HepG2 (cell line): ENCODE measurements around the gene STPG4. TPM values are rescaled to one million over a fixed set of nuclear protein-coding genes. Genes with fewer than 3 reads are reported as not detected.

Source experiments
- ATAC-seq: fragments of 200-7000 bp; cut with Tn5 transposase; 3 replicates; pipeline ENCODE4 v1.9.1; 2020; ENCODE audit warnings: mild to moderate bottlenecking, moderate library complexity
- BruUV-seq: library from RNA; stranded (reverse); fragments of 400-500 nt; replicated peaks from 2 replicates; lab custom pipeline; 2021; lab: Mats Ljungman, UMichigan
- CTCF ChIA-PET: fragments of 300-600 bp; formaldehyde crosslinking; extraction: SDS; loops from one replicate; lab custom pipeline; 2021; ENCODE audit warnings: low total read pairs, inconsistent platforms, low intra/inter-chr PET ratio; lab: Yijun Ruan, JAX
- POLR2A ChIA-PET: fragments of 350-600 bp; sonication (Branson Sonifier 250); formaldehyde crosslinking; loops from one replicate; lab custom pipeline; 2020; ENCODE audit warnings: antibody characterized with exemption, inconsistent platforms; lab: Yijun Ruan, JAX
- DNase-seq: peaks from one replicate; pipeline ENCODE4 v3.0.0-alpha.2; 2015; ENCODE audit warnings: low spot score
- FAIRE-seq: peaks from 3 replicates; lab custom pipeline; 2011; peaks lifted over from hg19 to GRCh38; lab: Jason Lieb, UNC
- H2AFZ ChIP-seq: one replicate; pipeline ENCODE4 v1.6.1; 2011; ENCODE audit warnings: low read length, inconsistent platforms
- H3K27ac ChIP-seq: fragments of 300-600 bp; 3 replicates; pipeline ENCODE4 v1.8.0; 2011; ENCODE audit warnings: mixed run types, mild to moderate bottlenecking, mixed read lengths, low read length, inconsistent platforms; ENCODE audit not compliant: insufficient read depth; ENCODE audit errors: extremely low read length
- H3K27me3 ChIP-seq, 2 experiments: fragments of 200-600 bp in 1 of 2; 2 replicates in 1 of 2; 3 replicates in 1 of 2; pipeline versions ENCODE4 v1.6.0 to v1.8.0; 2011; ENCODE audit warnings: low read length in 2 of 2, mild to moderate bottlenecking in 2 of 2, moderate library complexity in 2 of 2, inconsistent platforms in 1 of 2; ENCODE audit not compliant: insufficient read depth in 2 of 2, control insufficient read depth in 1 of 2
- H3K36me3 ChIP-seq, 2 experiments: fragments of 200-600 bp in 1 of 2; replicated peaks in 1 of 2; 2 replicates in 1 of 2; 3 replicates in 1 of 2; pipeline versions ENCODE4 v1.5.1 to v1.8.0; 2011; ENCODE audit warnings: low read length in 2 of 2, inconsistent platforms in 1 of 2; ENCODE audit not compliant: insufficient read depth in 2 of 2, control insufficient read depth in 1 of 2
- H3K4me1 ChIP-seq: 2 replicates; pipeline ENCODE4 v1.5.1; 2012; ENCODE audit warnings: low read length, inconsistent platforms; ENCODE audit not compliant: insufficient read depth
- H3K4me2 ChIP-seq: 2 replicates; pipeline ENCODE4 v1.6.0; 2011; ENCODE audit warnings: low read depth, low read length, inconsistent platforms
- H3K4me3 ChIP-seq, 3 experiments: fragments of 200-600 bp in 1 of 3; sonication (generic), shearing (Covaris generic) in 1 of 3; replicated peaks in 1 of 3; 2 replicates each; pipeline ENCODE4 v1.5.1; 2011 to 2016; ENCODE audit warnings: low read length in 3 of 3, inconsistent platforms in 2 of 3, low read depth in 2 of 3, mild to moderate bottlenecking in 2 of 3, control low read depth in 1 of 3, mixed read lengths in 1 of 3; ENCODE audit not compliant: insufficient read depth in 1 of 3
- H3K79me2 ChIP-seq: one replicate; pipeline ENCODE4 v1.6.1; 2011; ENCODE audit warnings: low read length, inconsistent platforms; ENCODE audit not compliant: insufficient read depth
- H3K9ac ChIP-seq: 2 replicates; pipeline ENCODE4 v1.6.0; 2011; ENCODE audit warnings: mild to moderate bottlenecking, low read depth, low read length, inconsistent platforms; ENCODE audit not compliant: insufficient read depth
- H3K9me3 ChIP-seq: 2 replicates; pipeline ENCODE4 v1.5.1; 2012; ENCODE audit warnings: mild to moderate bottlenecking, low read length
- H4K20me1 ChIP-seq: 2 replicates; pipeline ENCODE4 v1.6.0; 2011; ENCODE audit warnings: inconsistent platforms, mild to moderate bottlenecking, low read length, moderate library complexity; ENCODE audit not compliant: insufficient read depth
- DMAP1 ChIP-seq: IDR thresholded peaks from 2 replicates; pipeline ENCODE4 v1.6.1; 2016
- NR2C2 ChIP-seq: sonication (generic); formaldehyde crosslinking; IDR thresholded peaks from 2 replicates; pipeline ENCODE4 v1.4.0; 2020; ENCODE audit warnings: missing genetic modification reagents, mild to moderate bottlenecking, moderate library complexity, borderline replicate concordance
- RFXANK ChIP-seq: IDR thresholded peaks from 2 replicates; pipeline ENCODE4 v1.6.1; 2016
- TGIF2 ChIP-seq: IDR thresholded peaks from 2 replicates; pipeline ENCODE4 v1.6.1; 2016; ENCODE audit warnings: control low read depth, missing compliant biosample characterization
- ZNF468 ChIP-seq: sonication (generic); formaldehyde crosslinking; IDR thresholded peaks from 2 replicates; pipeline ENCODE4 v1.8.0; 2022; ENCODE audit warnings: mild to moderate bottlenecking, moderate library complexity, missing genetic modification reagents
- ZNF569 ChIP-seq: sonication (generic); formaldehyde crosslinking; IDR thresholded peaks from 2 replicates; pipeline ENCODE4 v1.5.0; 2020; ENCODE audit warnings: mild to moderate bottlenecking, missing genetic modification reagents, moderate library complexity, borderline replicate concordance
- ZNF83 ChIP-seq: sonication (generic); formaldehyde crosslinking; IDR thresholded peaks from 2 replicates; pipeline ENCODE4 v1.4.0; 2020; ENCODE audit warnings: missing genetic modification reagents, mild to moderate bottlenecking, borderline replicate concordance
- ZSCAN29 ChIP-seq: sonication (generic); formaldehyde crosslinking; conservative IDR thresholded peaks from 2 replicates; pipeline ENCODE4 v1.4.0; 2020; ENCODE audit warnings: mild to moderate bottlenecking, missing genetic modification reagents
- WGBS: methylation state at CpG from one replicate; pipeline ENCODE4 v1.1.6; 2017; ENCODE audit warnings: low lambda C conversion rate; 5-methylcytosine and 5-hydroxymethylcytosine counted together
- in situ Hi-C: cut with HindIII; loops from 2 replicates; pipeline ENCODE4 v1.10.0; 2017; ENCODE audit warnings: low pct_unique_long_range_greater_than_20kb; ENCODE audit not compliant: extremely low pct_ligation_motif_present
- intact Hi-C: fragments of 100-400 bp; cut with micrococcal nuclease; formaldehyde crosslinking; loops from one replicate; pipeline ENCODE4 v1.10.0; 2022; ENCODE audit not compliant: unreplicated experiment
- polyA plus RNA-seq, 8 experiments: library from polyadenylated mRNA; depleted of rRNA in 3 of 8; stranded (reverse) in 7 of 8; unstranded in 1 of 8; fragments of >200 nt; fragmentation: Illumina TruSeq in 4 of 8; extraction: Trizol in 4 of 8; gene quantifications; 2 replicates each; pipeline versions ENCODE4 v1.2.1 to v1.2.3, GENCODE V29; 2011 to 2016; ENCODE audit warnings: low read depth in 4 of 8, missing spikeins in 1 of 8, mixed read lengths in 1 of 8; ENCODE audit not compliant: insufficient read depth in 1 of 8
- total RNA-seq, 5 experiments: library from RNA; depleted of rRNA; stranded (reverse); fragments of >200 nt; fragmentation: Illumina TruSeq; extraction: Trizol; gene quantifications; 2 replicates each; pipeline ENCODE4 v1.2.3, GENCODE V29; 2016; ENCODE audit warnings: low read depth in 1 of 5
- TF ChIP-seq, protein P1 (sequence below): sonication (generic); formaldehyde crosslinking; IDR thresholded peaks from 2 replicates; pipeline ENCODE4 v1.4.0; 2020; ENCODE audit warnings: missing genetic modification reagents, borderline replicate concordance

STPG4 gene
- total and polyA plus RNA-seq, 2 of the 13 experiments (the other 11 are each of a cell fraction or from before 2014, with no cell fraction given): 0.11 to 0.15 TPM

DNA sequence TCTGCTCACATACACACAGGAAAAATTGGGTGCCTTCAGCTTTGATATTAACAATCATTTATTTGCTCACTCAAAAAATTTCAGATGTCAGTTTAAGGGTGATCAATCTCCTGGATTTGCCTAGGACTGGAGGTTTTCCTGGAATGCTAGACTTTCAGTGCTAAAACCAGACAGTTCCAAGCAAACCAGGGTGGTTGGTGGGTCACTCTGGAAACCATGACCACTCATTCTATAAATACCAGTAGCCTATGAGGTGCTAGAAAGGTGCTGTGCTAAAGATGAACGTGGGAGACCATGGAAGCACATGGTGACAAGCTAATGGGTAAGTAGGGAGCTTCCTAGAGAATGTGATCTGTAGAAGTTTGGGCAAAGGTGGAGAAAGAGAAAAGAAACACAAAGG, 25.4 kb upstream of the STPG4 start:
- no peak for ATAC-seq
- 0% methylated on average over 1 of the region's 1 CpG for WGBS

More for the DNA sequence above, 25.4 kb upstream of the STPG4 start:
- no peak overlapping the region for H3K4me3 ChIP-seq
- no peak overlapping the region for H2AFZ ChIP-seq
- intact Hi-C loops: no loop called here
- H3K4me1 ChIP-seq: peaks cover 15% of the 10 kb centered on the region
- peaks cover 7% of the 10 kb centered on the region for H3K79me2 ChIP-seq
- POLR2A ChIA-PET: no interaction called here
- H3K27ac ChIP-seq: no peak overlapping the region
- H3K9me3 ChIP-seq: no peaks in the 10 kb centered on the region
- H4K20me1 ChIP-seq: no peaks in the 10 kb centered on the region
- peaks cover 0 to 21% of the 10 kb centered on the region in 2 experiments; a peak in 4 of 5 replicates for H3K27me3 ChIP-seq
- in situ Hi-C loops: no loop called here
- FAIRE-seq: no peak
- CTCF ChIA-PET: no interaction called here
- TF ChIP-seq, protein P1, sequence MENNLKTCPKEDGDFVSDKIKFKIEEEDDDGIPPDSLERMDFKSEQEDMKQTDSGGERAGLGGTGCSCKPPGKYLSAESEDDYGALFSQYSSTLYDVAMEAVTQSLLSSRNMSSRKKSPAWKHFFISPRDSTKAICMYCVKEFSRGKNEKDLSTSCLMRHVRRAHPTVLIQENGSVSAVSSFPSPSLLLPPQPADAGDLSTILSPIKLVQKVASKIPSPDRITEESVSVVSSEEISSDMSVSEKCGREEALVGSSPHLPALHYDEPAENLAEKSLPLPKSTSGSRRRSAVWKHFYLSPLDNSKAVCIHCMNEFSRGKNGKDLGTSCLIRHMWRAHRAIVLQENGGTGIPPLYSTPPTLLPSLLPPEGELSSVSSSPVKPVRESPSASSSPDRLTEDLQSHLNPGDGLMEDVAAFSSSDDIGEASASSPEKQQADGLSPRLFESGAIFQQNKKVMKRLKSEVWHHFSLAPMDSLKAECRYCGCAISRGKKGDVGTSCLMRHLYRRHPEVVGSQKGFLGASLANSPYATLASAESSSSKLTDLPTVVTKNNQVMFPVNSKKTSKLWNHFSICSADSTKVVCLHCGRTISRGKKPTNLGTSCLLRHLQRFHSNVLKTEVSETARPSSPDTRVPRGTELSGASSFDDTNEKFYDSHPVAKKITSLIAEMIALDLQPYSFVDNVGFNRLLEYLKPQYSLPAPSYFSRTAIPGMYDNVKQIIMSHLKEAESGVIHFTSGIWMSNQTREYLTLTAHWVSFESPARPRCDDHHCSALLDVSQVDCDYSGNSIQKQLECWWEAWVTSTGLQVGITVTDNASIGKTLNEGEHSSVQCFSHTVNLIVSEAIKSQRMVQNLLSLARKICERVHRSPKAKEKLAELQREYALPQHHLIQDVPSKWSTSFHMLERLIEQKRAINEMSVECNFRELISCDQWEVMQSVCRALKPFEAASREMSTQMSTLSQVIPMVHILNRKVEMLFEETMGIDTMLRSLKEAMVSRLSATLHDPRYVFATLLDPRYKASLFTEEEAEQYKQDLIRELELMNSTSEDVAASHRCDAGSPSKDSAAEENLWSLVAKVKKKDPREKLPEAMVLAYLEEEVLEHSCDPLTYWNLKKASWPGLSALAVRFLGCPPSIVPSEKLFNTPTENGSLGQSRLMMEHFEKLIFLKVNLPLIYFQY (CRISPR knock-in tag): no peak
- TF ChIP-seq ZNF569 (CRISPR knock-in tag) (no peak), DMAP1 (CRISPR knock-in tag) (no peak), RFXANK (CRISPR knock-in tag) (no peak), ZSCAN29 (CRISPR knock-in tag) (no peak), ZNF468 (no peak), NR2C2 (CRISPR knock-in tag) (no peak), ZNF83 (CRISPR knock-in tag) (no peak), TGIF2 (CRISPR knock-in tag) (no peak)
- TF ChIP-seq, all 625 proteins: peak for 0
- BruUV-seq: no TSS peak
- Histone ChIP-seq H3K9ac (no peak overlapping the region), H3K36me3 (no peaks in the 10 kb centered on the region), H3K4me2 (no peak overlapping the region)
- no peak for DNase-seq
